Measurements from ENCODE around the gene TNF.
A peak's percentile ranks its signal among the peaks of the same experiment; 100 is the strongest.

- peak; percentile 82 for TF ChIP-seq CTCF (conservative IDR thresholded peaks at IDR 0.05; ENCODE audit: low read length)
- no peak for TF ChIP-seq EZH2phosphoT487 (IDR thresholded peaks at IDR 0.05; ENCODE audit: borderline replicate concordance, low read depth, low read length)
Measured at GRCh38 chr6:31585491-31585890, 10.1 kb downstream of the TNF start.
